Heart left ventricle (tissue), 13 donors: ENCODE results near the gene GTF2IRD2.
"Not testable (repeated sequence)": the region's sequence is repeated elsewhere in the genome, so short reads cannot be mapped to it uniquely, and the experiment has no call there.

Experiments
- CTCF ChIP-seq, 12 donors: fragments of 200-600 bp; sonication (generic) in 4 of 12; IDR thresholded peaks; one replicate each; pipeline versions ENCODE4 v1.5.0 to v1.8.0; 2018 to 2022; ENCODE audit warnings: antibody characterized with exemption in 12 of 12, mild to moderate bottlenecking in 5 of 12
- POLR2A ChIP-seq, 2 donors: fragments of 450-650 bp; IDR thresholded peaks; one replicate each; pipeline ENCODE4 v1.6.1; 2017; ENCODE audit warnings: antibody characterized with exemption in 2 of 2, mild to moderate bottlenecking in 2 of 2, moderate library complexity in 2 of 2
- donor health status: ischemic (EF 13 %, LVEDD 7.1; RV severe dilation, severe dysfunction).
- donor health status: DM: no; HTN: yes; CAD: no.
- donor health status: DM: no; HTN: no; CAD: no.
- donor health status: ischemic (EF 25% LVEDD 6.9; RV normal size, moderate dysfunction).
- donor health status: ischemic (EF 25% LVEDD 5.7; RV mildly dilated, moderate dysfunction).
- donor health status: ischemic (EF 35%, LVEDD 5.7; RV mildly dilated, moderate dysfunction).
- donor health status: nonischemic (EF 11% LVEDD 7.7; RV severe dilation, severe dysfunction).
- donor health status: DM: yes; HTN: yes; CAD: no.
- donor health status: PGD.
- donor health status: ischemic (EF 29% LVEDD 5.4; RV normal size, mild dysfunction).
- donor health status: nonischemic (EF 23%, LVEDD 6.1; RV moderate dilation, normal function).

DNA sequence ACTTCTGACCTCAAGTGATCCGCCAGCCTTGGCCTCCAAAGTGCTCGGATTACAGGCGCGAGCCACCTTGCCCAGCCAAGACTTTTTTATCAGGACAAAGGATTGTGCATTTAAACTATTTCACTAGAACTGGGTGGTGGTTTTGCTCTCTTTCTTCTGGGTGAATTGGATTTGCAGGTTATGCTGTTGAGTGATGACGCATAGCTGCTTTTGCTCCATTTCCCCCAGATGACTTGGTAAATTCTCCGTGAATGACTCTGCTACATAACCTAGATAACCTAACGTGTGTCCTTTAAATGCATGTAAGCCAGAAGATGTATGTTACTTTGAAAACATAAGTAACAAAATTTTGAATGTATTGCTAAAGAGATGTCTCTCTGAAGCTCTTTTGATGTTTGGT lies 93.1 kb downstream of the GTF2IRD2 start:
- not testable (repeated sequence) for TF ChIP-seq CTCF, POLR2A (IDR thresholded peaks at IDR 0.05)
